Kidney tubule cell (primary cell): ENCODE measurements around the gene MS4A8.
"Not testable (repeated sequence)": the region's sequence is repeated elsewhere in the genome, so short reads cannot be mapped to it uniquely, and the experiment has no call there.

Experiments
- DNase-seq: peaks from one replicate; pipeline ENCODE4 v3.0.0-alpha.2; 2018; ENCODE audit warnings: low spot score

The MS4A8 gene

DNA sequence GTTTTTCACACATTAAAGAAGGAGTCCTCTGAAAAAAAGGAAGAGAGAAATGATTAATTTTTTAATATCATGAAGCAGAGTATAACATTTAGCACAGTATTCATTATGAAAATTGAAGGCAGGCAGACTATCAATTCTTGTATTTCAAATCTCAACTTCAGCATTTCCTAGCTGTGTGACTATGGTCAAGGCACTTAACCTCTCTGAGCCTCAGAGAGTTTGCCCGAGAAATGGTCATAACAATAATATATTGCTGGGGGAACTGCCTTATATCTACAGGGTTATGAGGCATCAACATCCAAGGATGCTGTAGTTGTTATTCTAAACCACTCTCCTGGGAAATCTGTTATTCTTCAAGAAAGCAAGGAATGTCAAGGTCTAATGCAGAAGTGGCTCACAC, 26.2 kb downstream of the MS4A8 start:
- DNase-seq: no peak

DNA sequence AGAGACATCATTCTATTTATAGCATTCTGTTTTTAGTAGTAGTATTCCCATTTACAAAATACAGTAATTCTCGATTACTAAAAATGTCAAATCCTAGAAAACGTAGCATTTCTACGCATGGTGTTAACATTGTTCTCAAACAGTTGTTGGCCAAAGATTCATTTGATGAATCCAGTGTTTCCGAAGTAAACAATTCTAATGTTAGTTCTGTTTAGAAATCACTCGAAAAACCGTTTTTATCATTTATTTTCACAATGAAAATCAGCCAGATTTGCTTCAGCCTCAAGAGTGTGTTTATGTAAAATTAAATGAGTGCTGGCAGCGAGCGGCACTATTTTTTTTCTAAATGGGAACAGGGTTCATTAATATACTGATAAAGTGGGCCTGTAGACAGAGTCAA, 32.2 kb downstream of the MS4A8 start:
- DNase-seq: no peak

DNA sequence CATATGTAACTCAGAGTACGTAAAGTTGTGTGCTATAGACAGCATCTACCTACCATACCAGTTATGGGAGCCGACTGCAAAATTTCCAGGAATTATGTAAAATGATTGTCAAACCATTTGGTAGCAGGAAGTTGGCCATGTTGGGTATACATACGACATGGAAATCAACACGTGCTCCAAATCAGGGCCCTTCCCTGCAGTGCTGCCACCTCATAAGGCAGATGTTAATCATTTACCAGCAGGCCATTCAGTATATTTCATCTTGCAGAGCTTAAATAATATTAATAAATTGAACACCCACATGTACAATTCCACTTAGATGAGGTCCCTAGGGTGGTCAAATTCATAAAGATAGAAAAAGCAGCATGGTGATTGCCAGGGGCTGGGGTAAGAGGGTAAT, 34.9 kb downstream of the MS4A8 start:
- peak; percentile 24 for DNase-seq

DNA sequence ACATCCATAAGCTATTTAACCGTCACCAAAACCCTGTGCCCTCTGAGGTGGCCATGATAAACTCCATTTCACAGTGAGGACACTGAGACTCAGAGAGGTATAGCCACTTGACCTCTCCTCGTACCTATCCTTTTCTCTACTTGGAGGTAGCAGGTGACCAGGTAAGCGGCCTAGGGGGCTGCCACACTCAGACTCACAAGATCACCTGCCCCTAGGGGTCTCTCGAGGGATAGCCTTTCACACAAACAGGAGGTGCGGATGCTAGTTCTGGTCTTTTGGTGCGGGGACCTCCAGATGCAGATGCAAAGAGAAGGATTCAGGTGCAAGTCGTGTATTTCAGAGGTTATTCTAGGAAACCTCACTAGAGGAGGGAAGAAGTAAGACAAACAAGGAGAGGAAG, 39.7 kb downstream of the MS4A8 start:
- no peak for DNase-seq

DNA sequence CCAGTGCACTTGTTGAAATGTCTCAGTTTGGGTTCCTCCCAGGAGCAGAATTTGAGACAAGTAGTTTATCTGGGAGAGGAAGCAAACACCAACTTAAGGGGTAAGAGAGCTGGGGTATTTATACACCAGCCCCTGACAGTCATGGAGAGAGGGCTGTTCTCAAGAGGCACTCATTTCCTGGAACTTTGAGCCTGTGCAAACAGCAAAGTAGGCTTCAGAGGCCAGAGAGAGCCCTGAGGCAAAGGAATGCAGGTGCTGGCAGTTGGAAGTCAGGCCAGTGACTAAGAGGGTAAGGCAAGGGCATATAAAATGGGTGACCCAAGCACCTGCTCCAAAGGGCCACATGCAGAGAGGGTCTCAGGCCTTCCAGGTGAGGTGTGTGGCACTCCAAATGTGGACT, 41.2 kb downstream of the MS4A8 start:
- DNase-seq: peak; percentile 19

DNA sequence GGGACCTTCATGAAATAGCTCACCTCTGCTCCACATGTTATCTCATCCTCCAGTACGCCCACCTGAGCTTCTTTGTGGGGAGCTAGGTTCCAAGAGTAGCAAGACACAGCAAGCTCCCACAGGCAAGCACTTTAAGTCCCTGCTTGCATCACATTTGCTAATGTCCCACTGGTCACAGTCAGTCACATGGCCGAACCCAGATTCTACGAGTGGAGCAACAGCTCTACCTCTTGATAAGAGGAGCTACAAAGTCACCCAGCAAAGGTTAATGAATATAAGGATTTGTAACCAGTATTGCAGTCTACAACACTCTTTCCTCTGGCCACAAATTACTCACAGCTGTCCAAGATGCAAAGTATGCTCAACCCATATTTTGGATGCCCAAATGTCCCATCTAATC, 42.0 kb downstream of the MS4A8 start:
- no peak for DNase-seq

DNA sequence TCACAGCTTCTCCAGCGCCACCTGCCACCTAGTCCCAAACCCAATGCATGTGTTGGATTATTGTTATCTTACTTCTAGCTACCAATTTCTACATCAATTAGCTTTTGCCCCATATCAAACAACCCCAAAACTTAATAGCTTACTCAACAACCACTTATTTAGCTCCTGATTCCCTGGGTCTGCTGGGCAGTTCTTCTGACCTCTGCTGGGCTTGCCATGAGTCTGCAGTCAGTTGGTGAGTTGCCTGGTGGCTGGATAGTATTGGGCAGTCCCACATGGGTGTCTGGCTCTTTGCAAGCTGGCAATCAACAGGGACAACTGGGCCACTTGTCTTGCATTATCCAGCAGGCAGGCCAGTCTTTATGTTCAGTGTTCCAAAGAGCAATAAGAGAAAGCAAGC, 43.6 kb downstream of the MS4A8 start:
- DNase-seq: no peak

DNA sequence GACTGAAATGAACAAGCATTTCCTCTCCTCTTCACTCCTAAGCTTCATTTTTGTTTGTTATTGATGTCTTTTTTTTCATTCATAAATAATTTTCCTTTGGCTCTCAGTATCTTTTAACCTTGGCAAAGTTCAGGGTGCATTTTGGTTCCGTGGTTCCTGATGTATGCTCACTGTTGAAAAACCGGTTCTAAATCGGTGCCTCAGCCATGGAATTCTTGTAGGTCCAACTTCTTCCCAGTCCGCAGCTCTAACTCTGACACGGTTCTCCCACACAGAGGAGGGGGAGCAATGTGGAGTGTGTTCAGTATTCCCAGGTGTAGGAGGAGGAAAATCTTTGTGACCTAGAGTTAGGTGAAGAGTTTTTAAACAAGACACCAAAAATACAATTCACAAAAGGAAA, 44.7 kb downstream of the MS4A8 start:
- DNase-seq: no peak

DNA sequence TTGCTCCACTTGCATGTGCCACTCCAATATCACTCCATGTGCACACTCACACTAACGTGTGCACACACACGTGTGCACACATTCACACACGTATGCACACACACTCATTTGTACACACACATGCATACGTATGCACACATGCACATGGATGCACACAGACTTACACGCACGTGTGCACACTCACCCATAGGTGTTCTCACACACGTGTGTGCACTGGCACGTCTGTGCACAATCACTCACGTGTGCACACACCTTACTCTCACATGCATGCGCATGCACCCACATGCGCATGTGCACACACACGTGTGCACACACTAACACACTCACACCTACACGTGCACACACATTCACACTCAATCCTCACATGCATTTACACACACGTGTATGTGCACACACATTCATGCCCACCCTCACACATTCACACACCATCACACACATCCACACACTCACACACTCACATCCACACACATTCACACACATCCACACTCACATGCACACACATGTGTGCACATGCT, 48.0 kb downstream of the MS4A8 start:
- DNase-seq: no peak

DNA sequence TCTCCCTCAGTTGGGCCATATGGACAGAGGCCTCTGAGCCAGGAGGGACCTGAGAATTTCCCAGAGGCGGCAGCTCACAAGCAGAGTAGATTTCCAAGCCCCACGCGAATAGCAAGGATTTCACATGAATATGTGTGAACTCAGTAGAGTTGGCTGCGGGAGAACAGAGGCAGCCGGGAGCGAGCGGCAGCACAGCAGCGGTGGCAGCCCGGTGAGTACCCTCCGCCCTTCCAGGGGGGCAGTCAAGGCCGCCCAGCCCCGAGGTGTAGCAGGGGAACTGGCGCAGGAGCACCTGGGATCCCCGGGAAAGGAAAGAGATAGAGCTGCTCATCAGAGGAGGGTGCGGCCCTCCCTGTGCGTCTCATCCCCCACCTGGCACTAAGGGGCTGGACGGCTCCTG, 48.8 kb downstream of the MS4A8 start:
- no peak for DNase-seq

DNA sequence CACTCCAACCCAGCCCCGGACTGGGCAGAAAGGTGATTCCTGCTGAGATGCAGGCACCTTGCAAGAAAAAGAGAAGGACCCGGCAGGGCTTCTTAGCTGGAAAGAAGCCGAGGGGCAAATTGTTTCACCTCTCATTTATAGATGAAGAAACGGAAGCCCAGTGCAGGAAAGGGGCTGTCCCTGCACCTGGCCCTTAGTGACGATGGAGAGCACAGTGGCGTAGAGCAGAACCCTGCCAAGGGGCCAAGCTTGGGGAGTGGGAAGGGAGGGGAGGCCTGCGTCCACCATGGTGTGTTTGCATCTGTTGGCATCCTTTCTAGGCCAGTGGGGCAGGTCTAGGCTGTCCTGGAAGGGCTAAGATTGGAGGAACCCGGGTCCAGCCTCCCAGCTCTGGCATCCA, 49.4 kb downstream of the MS4A8 start:
- no peak for DNase-seq

DNA sequence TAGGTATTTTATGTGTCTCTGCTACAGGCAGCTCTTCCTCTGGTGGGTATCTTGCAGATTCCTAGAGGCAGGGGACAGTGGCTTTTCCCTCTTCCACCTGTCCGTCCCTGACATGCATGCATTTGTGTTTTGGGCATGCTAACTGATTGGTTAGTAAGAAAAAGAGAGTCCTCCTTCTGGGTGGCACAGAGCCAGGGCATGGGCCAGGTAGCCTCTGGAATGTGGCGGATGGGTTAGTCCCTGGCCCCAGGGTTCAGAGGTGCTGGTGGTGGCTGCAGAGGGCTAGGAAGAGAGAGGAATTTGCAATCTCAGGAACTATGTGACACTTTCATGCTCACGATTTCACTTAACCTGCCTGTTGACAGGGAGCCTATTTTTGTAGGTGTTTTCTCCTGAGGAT, 51.5 kb downstream of the MS4A8 start:
- DNase-seq: peak; percentile 32

DNA sequence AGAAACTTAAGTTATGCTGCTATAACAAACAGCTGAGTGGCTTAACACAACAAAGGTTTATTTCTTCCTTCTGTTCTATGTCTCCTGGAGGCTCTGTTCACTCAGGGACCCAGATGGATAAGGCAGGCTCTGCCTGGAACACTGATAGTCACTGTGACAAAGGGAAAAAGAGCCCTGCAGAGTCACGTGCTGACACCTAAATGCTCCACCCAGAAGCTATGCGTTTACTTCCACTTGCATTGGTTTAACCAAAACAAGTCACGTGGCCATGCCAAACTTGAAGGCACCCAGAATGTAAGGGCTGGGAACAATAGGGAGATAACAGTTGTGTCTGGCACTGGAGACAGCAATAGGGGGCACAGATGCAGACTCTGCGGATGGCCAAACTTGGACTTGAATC, 53.9 kb downstream of the MS4A8 start:
- DNase-seq: no peak

DNA sequence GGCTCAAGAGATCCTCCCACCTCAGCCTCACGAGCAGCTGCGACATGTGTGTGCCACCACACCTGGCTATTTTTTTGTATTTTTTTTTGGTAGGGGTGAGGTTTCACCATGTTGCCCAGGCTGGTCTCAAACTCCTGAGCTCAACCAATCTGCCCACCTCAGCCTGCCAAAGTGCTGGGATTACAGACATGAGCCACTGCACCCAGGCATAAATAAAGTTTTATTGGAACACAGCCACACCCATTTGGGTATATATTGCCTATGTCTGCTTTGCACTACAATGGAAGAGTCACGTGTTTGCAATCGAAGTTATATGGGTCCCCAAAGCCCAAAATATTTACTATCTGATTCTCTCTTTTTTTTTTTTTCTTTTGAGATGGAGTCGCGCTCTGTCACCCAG, 55.5 kb downstream of the MS4A8 start:
- DNase-seq: no peak

DNA sequence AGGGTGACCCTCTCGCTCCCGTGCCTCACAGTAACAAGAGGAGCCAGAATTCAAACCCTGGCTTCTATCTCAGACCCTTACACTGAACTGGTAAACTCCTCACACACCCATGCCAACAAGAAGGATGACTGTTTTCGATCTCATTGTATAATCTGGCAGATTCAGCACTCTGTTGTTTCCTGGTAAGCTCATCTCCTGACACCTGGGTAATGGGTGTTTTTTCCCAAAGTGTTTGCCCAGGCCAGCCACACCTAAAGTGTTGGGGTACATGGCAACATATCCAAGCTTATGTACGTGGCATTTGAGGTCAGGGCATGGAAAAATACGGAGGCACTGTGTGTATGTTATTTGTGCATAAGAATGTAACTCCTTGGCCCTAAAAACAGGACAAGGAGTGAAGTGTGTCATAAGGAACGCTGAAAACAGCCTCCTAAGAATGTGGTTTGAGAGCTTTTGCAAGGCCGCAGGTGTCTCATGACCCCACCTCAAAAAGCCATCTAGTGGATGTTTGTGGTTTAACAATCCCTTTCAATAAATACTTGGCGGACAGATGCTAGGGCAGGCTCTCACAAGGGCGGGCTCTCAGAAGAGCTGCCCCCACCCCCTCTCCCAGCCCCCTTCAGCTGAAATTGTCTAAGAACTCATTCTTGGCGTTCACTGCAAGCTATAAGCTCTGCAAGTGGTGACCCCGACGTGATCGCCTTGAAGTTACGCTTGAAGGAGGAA, 57.1 kb downstream of the MS4A8 start, which contains the start of gene MS4A15:
Gene MS4A15 (plus strand): TSS at position 561 of the 726 bp plus-strand sequence. CDS start 6,867 bp downstream, outside the sequence.
- peak; percentile 51 for DNase-seq

DNA sequence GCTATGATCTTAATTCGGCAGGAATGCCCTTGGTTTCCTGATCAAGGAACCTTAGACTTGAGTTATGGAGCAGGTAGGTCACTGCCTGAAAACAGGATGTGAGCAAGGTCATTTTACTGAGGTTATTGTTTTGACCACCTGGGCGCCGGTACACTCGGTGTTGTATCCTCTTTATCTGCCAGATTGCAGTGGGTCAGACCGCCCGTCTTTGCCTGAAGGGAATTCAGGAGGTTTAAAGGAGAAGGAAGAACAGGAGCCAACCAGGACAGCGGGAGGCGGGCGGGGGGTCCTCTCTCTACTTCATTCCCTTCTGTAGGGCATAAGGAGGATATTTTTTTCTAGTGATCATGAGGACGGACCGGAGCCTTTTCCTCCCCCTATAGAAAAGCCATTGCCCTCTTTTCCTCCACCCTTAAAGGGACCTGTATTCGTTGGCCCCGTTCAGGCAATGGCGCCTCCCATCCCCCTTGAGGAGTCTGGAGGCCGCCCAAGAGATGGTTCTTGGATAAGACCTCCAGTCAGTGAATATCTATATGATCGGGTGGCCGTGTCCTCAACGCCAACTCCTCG, 57.9 kb downstream of the MS4A8 start:
- no peak for DNase-seq

DNA sequence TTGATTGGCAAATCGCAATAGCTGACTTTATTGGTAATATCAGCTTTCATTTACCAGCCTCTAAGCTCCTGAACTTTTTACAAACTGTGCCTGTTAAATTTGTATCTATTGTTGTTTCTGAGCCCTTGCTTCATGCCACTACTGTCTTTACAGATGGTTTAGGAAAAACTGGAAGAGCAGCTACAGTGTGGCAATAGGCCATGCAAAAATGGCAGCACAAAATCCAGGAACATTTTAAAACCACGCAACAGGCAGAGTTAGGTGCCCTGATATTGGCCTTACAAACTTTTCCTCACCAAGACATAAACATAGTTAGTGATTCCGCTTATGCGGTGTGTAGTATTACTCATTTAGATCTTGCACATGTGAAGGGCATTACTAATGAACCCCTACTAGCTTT, 59.3 kb downstream of the MS4A8 start:
- DNase-seq: not testable (repeated sequence)

DNA sequence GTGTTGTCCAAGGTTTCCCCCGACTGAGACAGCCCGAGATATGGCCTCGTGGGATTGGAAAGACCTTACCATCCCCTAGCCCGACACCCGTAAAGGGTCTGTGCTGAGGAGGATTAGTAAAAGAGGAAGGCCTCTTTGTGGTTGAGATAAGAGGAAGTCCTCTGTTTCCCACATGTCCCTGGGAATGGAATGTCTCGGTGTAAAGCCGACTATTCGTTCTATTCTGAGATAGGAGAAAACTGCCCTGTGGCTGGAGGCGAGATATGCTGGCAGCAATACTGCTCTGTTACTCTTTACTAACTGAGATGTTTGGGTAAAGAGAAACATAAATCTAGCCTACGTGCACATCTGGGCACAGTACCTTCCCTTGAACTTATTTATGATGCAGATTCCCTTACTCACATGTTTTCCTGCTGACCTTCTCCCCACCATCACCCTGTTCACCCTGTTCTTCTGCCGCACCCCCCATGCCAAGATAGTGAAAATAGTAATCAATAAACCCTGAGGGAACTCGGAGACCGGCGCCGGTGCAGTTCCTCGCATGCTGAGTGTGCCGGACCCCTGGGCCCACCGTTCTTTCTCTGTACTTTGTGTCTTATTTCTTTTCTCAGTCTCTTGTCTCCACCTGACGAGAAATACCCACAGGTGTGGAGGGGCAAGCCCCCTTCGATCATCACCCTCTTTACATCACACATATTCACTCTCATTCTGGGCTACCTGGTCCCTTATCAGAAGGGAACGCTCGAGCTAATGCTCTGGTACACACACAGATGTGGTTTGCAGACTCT, 60.2 kb downstream of the MS4A8 start:
- DNase-seq: not testable (repeated sequence)

DNA sequence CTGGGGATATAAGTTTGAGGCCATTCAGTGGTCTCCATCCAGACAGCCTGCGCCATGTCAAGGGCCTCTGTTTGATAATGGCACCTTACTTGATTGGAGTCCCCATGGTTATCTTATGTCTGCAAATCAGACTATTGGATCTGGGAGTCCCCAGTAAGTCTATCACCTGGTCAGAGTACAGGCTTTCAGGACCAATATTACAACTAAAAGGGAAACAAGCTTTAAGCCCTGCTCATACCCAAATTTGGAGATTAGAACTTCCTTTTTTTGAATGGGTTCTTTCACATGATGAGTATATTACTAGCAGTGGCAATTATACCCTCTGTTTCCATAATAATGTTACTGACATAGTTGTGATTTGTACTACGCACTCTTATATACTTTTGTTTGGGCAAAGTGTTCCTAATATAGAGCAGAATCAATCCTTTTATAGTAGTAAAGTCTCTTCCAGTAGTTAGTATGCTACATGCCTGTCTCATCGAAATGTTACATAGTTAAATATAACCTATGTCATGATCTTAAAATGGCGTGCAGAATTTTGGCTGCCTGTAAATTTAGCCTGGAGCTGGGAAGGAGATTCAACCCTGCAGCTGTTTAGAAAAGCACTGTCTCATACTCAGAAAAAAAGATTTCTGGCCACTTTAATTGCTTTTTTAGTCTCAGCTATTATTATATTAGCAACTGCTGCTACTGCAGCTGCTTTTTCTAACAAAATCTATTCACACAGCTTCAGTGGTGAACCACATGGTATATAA, 62.2 kb downstream of the MS4A8 start:
- no peak for DNase-seq

DNA sequence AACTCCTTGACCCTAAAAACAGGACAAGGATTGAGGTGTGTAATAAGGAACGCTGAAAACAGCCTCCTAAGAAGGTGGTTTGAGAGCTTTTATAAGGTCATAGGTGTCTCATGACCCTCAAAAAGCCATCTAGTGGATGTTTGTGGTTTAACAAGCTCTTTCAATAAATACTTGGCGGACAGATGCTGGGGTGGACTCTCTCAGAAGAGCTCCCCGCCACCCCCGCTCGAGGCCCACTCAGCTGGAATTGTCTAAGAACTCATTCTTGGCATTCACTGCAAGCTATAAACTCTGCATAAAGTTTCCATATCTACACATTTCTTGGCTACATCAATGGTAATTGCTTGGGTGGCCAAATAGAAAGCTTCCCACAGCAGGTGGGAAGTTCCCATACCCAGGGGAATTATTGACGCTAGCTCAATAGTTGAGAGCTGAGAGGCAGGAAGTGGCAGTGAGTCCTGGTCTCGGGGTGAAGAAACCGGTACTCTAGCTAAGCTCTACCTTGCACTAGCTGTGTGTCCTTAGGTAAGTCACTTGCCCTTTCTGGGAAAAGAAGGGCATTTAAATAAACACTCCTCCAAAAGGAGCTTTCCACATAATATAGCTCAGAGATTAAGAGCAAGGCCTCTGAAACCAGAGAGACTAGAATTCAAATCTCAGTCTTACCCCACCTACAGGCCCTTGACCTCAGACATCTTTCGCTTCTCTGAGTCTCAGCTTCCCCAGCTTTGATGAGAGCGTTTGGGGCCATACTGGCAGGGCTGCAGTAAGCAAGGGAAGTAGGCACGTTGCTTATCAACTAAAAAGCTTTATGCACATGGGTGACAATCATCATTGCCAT, 63.7 kb downstream of the MS4A8 start:
- DNase-seq: peak; percentile 5

DNA sequence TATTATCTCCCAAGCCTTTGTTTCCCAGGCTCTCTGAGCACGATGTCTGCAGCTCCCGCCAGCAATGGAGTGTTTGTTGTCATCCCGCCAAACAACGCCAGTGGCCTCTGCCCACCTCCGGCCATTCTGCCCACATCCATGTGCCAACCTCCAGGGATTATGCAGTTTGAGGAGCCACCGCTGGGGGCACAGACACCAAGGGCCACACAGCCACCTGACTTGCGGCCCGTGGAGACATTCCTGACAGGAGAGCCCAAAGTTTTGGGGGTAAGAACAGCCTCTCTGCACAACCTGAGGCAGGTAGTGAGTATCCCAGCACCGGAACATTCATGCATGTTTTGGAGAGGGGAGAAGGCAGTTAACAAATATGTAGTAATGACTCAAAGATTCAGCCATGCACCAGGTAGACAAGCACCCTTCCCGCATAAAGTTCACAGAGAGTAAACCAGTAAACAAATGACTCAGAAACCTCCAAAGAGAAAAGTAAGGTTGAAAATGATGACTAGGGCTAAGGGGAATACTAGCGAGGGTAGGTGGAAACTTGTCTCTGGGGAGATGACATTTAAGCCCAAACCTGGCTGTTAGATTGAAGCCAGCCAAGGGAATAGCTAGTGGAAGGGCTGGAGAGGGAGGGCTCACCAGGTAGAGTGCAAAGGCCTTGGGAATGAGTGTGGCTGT, 64.4 kb downstream of the MS4A8 start:
- no peak for DNase-seq
